ENCODE measurements around the gene PPDPF.

GRCh38 chr20:63546256-63546955 is 25.8 kb downstream of the PPDPF start:
- TF ChIP-seq, protein P1, sequence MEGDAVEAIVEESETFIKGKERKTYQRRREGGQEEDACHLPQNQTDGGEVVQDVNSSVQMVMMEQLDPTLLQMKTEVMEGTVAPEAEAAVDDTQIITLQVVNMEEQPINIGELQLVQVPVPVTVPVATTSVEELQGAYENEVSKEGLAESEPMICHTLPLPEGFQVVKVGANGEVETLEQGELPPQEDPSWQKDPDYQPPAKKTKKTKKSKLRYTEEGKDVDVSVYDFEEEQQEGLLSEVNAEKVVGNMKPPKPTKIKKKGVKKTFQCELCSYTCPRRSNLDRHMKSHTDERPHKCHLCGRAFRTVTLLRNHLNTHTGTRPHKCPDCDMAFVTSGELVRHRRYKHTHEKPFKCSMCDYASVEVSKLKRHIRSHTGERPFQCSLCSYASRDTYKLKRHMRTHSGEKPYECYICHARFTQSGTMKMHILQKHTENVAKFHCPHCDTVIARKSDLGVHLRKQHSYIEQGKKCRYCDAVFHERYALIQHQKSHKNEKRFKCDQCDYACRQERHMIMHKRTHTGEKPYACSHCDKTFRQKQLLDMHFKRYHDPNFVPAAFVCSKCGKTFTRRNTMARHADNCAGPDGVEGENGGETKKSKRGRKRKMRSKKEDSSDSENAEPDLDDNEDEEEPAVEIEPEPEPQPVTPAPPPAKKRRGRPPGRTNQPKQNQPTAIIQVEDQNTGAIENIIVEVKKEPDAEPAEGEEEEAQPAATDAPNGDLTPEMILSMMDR (IDR thresholded peaks at IDR 0.05) = no peak
- TF ChIP-seq POLR2A (IDR thresholded peaks at IDR 0.05) = no peak
